ENCODE data around the gene GRIP2. TPM values are rescaled to one million over a fixed set of nuclear protein-coding genes. Genes with fewer than 3 reads are reported as not detected.

Gene GRIP2
- total RNA-seq, 1 donor from 2014 or later, result not detected

DNA sequence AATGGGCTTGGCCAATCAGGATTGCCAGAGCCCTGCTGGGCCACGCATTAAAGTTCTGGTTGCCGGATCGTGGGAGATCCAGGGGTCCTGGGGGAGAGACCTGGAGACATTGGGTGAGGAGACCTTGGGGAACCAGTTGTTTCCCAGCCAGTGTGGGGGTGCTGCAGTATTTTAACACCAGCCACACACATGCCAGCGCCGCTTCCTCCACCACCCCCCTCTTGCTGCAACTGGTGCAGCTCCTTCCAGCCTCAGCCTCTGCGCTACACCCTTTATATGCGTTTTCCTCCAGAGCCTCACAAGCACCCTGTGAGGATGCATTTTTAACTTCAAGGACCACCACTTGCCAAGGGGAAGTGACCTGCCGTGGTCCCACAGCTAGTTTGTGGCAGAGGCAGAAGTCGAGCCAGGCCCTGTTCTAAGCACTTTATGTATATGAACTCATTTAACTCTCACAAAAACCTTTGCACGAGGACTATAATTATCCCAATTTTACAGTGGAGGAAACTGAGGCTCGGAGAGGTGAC lies 29.4 kb upstream of the GRIP2 start:
- Histone ChIP-seq H4K20me1 (ENCODE audit: low read depth) (no peaks in the 10 kb centered on the region), H3K36me3 (no peaks in the 10 kb centered on the region), H3F3A (ENCODE audit: low read depth) (no peaks in the 10 kb centered on the region), H3K4me2 (no peak overlapping the region), H3K79me2 (ENCODE audit: low read depth) (no peaks in the 10 kb centered on the region), H2AFZ (replicated peaks) (no peak overlapping the region), H3K9ac (no peak overlapping the region), H3K4me1 (no peaks in the 10 kb centered on the region), H3K27ac (no peak overlapping the region), H3K9me3 (ENCODE audit: low read depth) (no peaks in the 10 kb centered on the region), H3K27me3 (no peaks in the 10 kb centered on the region), H3K4me3 (no peak overlapping the region)
- Mint-ChIP-seq H3K9me3 (peaks cover 3% of the 10 kb centered on the region), H3K36me3 (peaks cover 2% of the 10 kb centered on the region), H3K4me1 (peaks cover 43% of the 10 kb centered on the region), H3K4me3 (no peak overlapping the region), H3K27ac (no peak overlapping the region), H3K27me3 (ENCODE audit: insufficient read depth, low read depth) (peaks cover 8% of the 10 kb centered on the region)
- TF ChIP-seq, protein P1, sequence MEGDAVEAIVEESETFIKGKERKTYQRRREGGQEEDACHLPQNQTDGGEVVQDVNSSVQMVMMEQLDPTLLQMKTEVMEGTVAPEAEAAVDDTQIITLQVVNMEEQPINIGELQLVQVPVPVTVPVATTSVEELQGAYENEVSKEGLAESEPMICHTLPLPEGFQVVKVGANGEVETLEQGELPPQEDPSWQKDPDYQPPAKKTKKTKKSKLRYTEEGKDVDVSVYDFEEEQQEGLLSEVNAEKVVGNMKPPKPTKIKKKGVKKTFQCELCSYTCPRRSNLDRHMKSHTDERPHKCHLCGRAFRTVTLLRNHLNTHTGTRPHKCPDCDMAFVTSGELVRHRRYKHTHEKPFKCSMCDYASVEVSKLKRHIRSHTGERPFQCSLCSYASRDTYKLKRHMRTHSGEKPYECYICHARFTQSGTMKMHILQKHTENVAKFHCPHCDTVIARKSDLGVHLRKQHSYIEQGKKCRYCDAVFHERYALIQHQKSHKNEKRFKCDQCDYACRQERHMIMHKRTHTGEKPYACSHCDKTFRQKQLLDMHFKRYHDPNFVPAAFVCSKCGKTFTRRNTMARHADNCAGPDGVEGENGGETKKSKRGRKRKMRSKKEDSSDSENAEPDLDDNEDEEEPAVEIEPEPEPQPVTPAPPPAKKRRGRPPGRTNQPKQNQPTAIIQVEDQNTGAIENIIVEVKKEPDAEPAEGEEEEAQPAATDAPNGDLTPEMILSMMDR (IDR thresholded peaks at IDR 0.05), result no peak
- TF ChIP-seq EZH2phosphoT487 (IDR thresholded peaks at IDR 0.05), result no peak
- no peak for TF ChIP-seq EZH2 (IDR thresholded peaks at IDR 0.05)
- DNase-seq (ENCODE audit: low spot score), result no peak

DNA sequence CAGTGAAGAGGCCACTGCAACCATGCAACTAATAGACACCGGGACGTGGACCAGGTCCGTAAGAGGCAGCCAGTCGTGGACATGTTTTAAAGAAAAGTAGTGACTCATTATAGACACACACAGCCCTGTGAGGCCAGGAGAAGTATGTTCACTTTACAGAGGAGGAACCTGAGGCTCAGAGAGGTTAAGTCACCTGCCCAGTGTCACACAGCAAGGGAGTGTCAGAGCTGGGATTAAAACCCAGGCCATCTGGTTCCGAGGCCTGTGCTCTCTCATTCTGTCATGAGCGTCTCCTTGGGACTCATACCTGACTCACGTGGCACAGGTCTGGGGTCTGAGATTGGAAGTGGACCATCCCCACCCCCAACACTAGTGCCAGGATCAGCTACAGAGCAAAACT lies 28.1 kb upstream of the GRIP2 start:
- peak overlapping the region; percentile 48 for H3K4me3 Mint-ChIP-seq
- Histone ChIP-seq H3K9me3 (ENCODE audit: low read depth) (no peaks in the 10 kb centered on the region), H3K79me2 (ENCODE audit: low read depth) (no peaks in the 10 kb centered on the region), H4K20me1 (ENCODE audit: low read depth) (no peaks in the 10 kb centered on the region), H3K4me1 (peaks cover 2% of the 10 kb centered on the region), H3K27me3 (no peaks in the 10 kb centered on the region), H3K9ac (no peak overlapping the region), H3K27ac (no peak overlapping the region), H2AFZ (replicated peaks) (no peak overlapping the region), H3K4me2 (no peak overlapping the region), H3K4me3 (no peak overlapping the region), H3K36me3 (no peaks in the 10 kb centered on the region), H3F3A (ENCODE audit: low read depth) (no peaks in the 10 kb centered on the region)
- no peak for TF ChIP-seq EZH2phosphoT487 (IDR thresholded peaks at IDR 0.05)
- TF ChIP-seq, protein P1 (IDR thresholded peaks at IDR 0.05), result no peak
- no peak for TF ChIP-seq EZH2 (IDR thresholded peaks at IDR 0.05)
- peaks cover 2% of the 10 kb centered on the region for H3K36me3 Mint-ChIP-seq
- no peak overlapping the region for H3K27ac Mint-ChIP-seq
- H3K9me3 Mint-ChIP-seq, result peaks cover 3% of the 10 kb centered on the region
- H3K4me1 Mint-ChIP-seq, result peaks cover 52% of the 10 kb centered on the region
- peaks cover 8% of the 10 kb centered on the region for H3K27me3 Mint-ChIP-seq (ENCODE audit: insufficient read depth, low read depth)
- no peak for DNase-seq (ENCODE audit: low spot score)

DNA sequence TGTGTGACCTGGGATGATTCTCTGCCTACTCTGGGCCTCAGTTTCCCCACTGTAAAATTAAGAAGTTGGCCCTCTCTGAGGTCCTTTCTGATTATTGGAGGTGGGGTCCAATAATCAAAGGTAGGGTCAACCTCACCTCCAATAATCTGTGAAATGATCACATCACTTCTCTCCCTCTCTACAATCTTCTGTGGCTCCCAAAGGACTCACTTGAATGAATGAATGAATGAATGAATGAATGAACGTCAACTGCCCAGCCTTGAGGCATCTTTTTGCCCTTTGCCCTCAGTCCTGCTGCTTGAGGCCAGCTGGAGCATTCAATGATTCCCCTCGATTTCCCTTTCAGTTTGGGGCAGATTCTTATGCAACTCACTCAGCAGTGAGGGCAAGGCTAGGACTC lies 26.7 kb upstream of the GRIP2 start:
- H3F3A ChIP-seq (ENCODE audit: low read depth), result no peaks in the 10 kb centered on the region
- peaks cover 7% of the 10 kb centered on the region for H3K4me1 ChIP-seq
- Mint-ChIP-seq H3K4me1 (peaks cover 65% of the 10 kb centered on the region), H3K9me3 (peaks cover 3% of the 10 kb centered on the region), H3K27me3 (ENCODE audit: insufficient read depth, low read depth) (peaks cover 8% of the 10 kb centered on the region), H3K36me3 (no peaks in the 10 kb centered on the region), H3K4me3 (no peak overlapping the region), H3K27ac (no peak overlapping the region)
- no peaks in the 10 kb centered on the region for H3K27me3 ChIP-seq
- H3K4me2 ChIP-seq, result no peak overlapping the region
- no peaks in the 10 kb centered on the region for H3K9me3 ChIP-seq (ENCODE audit: low read depth)
- H3K27ac ChIP-seq, result no peak overlapping the region
- no peaks in the 10 kb centered on the region for H4K20me1 ChIP-seq (ENCODE audit: low read depth)
- H3K9ac ChIP-seq, result no peak overlapping the region
- TF ChIP-seq, protein P1 (IDR thresholded peaks at IDR 0.05), result no peak
- TF ChIP-seq EZH2 (IDR thresholded peaks at IDR 0.05) (no peak), EZH2phosphoT487 (IDR thresholded peaks at IDR 0.05) (no peak)
- no peak for DNase-seq (ENCODE audit: low spot score)
- H3K4me3 ChIP-seq, result no peak overlapping the region
- no peaks in the 10 kb centered on the region for H3K36me3 ChIP-seq
- H2AFZ ChIP-seq (replicated peaks), result no peak overlapping the region
- no peaks in the 10 kb centered on the region for H3K79me2 ChIP-seq (ENCODE audit: low read depth)
